ENCODE measurements around the gene RTP4. TPM values are rescaled to one million over a fixed set of nuclear protein-coding genes. Genes with fewer than 3 reads are reported as not detected.

The RTP4 gene
- polyA plus RNA-seq, 3 donors: 1.7 to 6.6 (median 3.3) TPM

GRCh38 chr3:187401856-187402255 is 33.7 kb downstream of the RTP4 start:
- intact Hi-C loops (cut with micrococcal nuclease): no loop called here
- Histone ChIP-seq H3K9me3 (replicated peaks in 1 of 2; ENCODE audit: control insufficient read depth in 1 of 2, insufficient read depth in 1 of 2, low read length in 2 of 2) (no peaks in the 10 kb centered on the region), H3K79me2 (ENCODE audit: insufficient read depth, low read length) (no peaks in the 10 kb centered on the region), H3K4me3 (replicated peaks in 1 of 3; ENCODE audit: low read depth in 2 of 3, low read length in 3 of 3) (no peak overlapping the region), H3K9ac (ENCODE audit: insufficient read depth, low read length, poor library complexity, severe bottlenecking) (no peak overlapping the region), H2AFZ (ENCODE audit: insufficient read depth, low read depth, low read length, poor library complexity, severe bottlenecking) (no peak overlapping the region), H4K20me1 (ENCODE audit: insufficient read depth, low read length) (no peaks in the 10 kb centered on the region), H3K27ac (ENCODE audit: low read depth in 1 of 2, low read length in 2 of 2) (no peak overlapping the region), H3K4me1 (ENCODE audit: control insufficient read depth in 1 of 2, insufficient read depth in 2 of 2, low read length in 2 of 2) (no peaks in the 10 kb centered on the region), H3K4me2 (replicated peaks; ENCODE audit: extremely low read depth, low read length, poor library complexity, severe bottlenecking) (no peak overlapping the region), H3K27me3 (ENCODE audit: control insufficient read depth in 2 of 2, insufficient read depth in 2 of 2, low read length in 2 of 2) (no peaks in the 10 kb centered on the region), H3K36me3 (replicated peaks in 1 of 2; ENCODE audit: control insufficient read depth in 1 of 2, insufficient read depth in 2 of 2, low read length in 2 of 2) (no peaks in the 10 kb centered on the region)
- no CpG with 5 or more reads among the region's 4 CpGs for WGBS (ENCODE audit: insufficient coverage)
- H3K4me1 Mint-ChIP-seq: no peaks in the 10 kb centered on the region
- no peak for DNase-seq
- no peaks in the 10 kb centered on the region for H3K36me3 Mint-ChIP-seq
- TF ChIP-seq CTCF (IDR thresholded peaks at IDR 0.05): no peak
- peaks cover 0 to 5% (median 0%) of the 10 kb centered on the region in 7 donors for H3K9me3 Mint-ChIP-seq
- no peak overlapping the region for H3K27ac Mint-ChIP-seq
- no peak overlapping the region for H3K4me3 Mint-ChIP-seq
- peaks cover 0 to 3% (median 2%) of the 10 kb centered on the region in 3 donors for H3K27me3 Mint-ChIP-seq (ENCODE audit: low read depth in 3 of 3)

DNA sequence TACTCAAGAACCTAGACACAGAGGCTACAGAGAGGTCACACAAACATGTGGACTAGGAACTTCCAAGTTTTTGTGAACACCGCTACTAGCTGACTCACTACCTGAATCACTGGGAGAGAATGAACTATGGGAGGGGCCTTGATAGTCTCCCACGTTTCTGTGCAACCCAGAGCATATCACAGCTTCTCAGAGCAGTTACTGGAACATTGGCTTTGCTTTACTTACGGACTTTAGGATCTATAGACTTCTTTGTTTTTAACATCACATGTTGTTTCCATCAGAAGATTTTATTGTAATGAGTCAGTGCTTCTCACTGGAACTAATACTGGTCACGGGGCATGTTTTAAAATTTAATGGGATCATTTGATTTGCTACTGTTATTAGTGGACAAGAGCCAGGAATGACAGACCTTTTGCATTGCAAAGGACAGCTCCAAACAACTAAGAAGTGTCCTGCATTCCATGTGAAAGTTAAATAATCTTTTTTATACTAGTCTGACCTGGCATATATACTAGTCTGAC is 35.6 kb downstream of the RTP4 start:
- TF ChIP-seq CTCF (IDR thresholded peaks at IDR 0.05): no peak
- no peaks in the 10 kb centered on the region for H3K9me3 ChIP-seq (replicated peaks in 1 of 2; ENCODE audit: control insufficient read depth in 1 of 2, insufficient read depth in 1 of 2, low read length in 2 of 2)
- no peaks in the 10 kb centered on the region for H3K27me3 ChIP-seq (ENCODE audit: control insufficient read depth in 2 of 2, insufficient read depth in 2 of 2, low read length in 2 of 2)
- Mint-ChIP-seq H3K4me3 (no peak overlapping the region), H3K4me1 (no peaks in the 10 kb centered on the region), H3K36me3 (no peaks in the 10 kb centered on the region), H3K27ac (no peak overlapping the region), H3K9me3 (peaks cover 0 to 5% (median 0%) of the 10 kb centered on the region in 7 donors), H3K27me3 (ENCODE audit: low read depth in 3 of 3) (peaks cover 2 to 3% (median 2%) of the 10 kb centered on the region in 3 donors)
- intact Hi-C loops (cut with micrococcal nuclease): no loop called here
- H3K27ac ChIP-seq (ENCODE audit: low read depth in 1 of 2, low read length in 2 of 2): no peak overlapping the region
- H2AFZ ChIP-seq (ENCODE audit: insufficient read depth, low read depth, low read length, poor library complexity, severe bottlenecking): no peak overlapping the region
- no peak overlapping the region for H3K9ac ChIP-seq (ENCODE audit: insufficient read depth, low read length, poor library complexity, severe bottlenecking)
- WGBS (ENCODE audit: insufficient coverage): 60% methylated on average over 1 of the region's 4 CpGs
- no peaks in the 10 kb centered on the region for H3K36me3 ChIP-seq (replicated peaks in 1 of 2; ENCODE audit: control insufficient read depth in 1 of 2, insufficient read depth in 2 of 2, low read length in 2 of 2)
- no peaks in the 10 kb centered on the region for H3K79me2 ChIP-seq (ENCODE audit: insufficient read depth, low read length)
- no peak for DNase-seq
- H3K4me1 ChIP-seq (ENCODE audit: control insufficient read depth in 1 of 2, insufficient read depth in 2 of 2, low read length in 2 of 2): no peaks in the 10 kb centered on the region
- no peak overlapping the region for H3K4me2 ChIP-seq (replicated peaks; ENCODE audit: extremely low read depth, low read length, poor library complexity, severe bottlenecking)
- H4K20me1 ChIP-seq (ENCODE audit: insufficient read depth, low read length): no peaks in the 10 kb centered on the region
- no peak overlapping the region for H3K4me3 ChIP-seq (replicated peaks in 1 of 3; ENCODE audit: low read depth in 2 of 3, low read length in 3 of 3)

All from CD14-positive monocyte (primary cell).